HCT116 (cell line): ENCODE data around the gene TEX29. TPM values are rescaled to one million over a fixed set of nuclear protein-coding genes. Genes with fewer than 3 reads are reported as not detected.

Source experiments
- ATAC-seq: fragments of 200-7000 bp; cut with Tn5 transposase; 2 replicates; pipeline ENCODE4 v1.9.1; 2020; ENCODE audit warnings: mild to moderate bottlenecking, moderate library complexity
- BruUV-seq: library from RNA; stranded (reverse); fragments of 400-500 nt; replicated peaks from 2 replicates; lab custom pipeline; 2021; lab: Mats Ljungman, UMichigan
- CTCF ChIA-PET: fragments of 300-600 bp; sonication (Branson Sonifier 250); formaldehyde crosslinking; loops from one replicate; lab custom pipeline; 2021; ENCODE audit warnings: antibody characterized with exemption; lab: Charles Lee
- POLR2A ChIA-PET: fragments of 300-600, 350-600 bp; sonication (Branson Sonifier 250); formaldehyde crosslinking; loops from one replicate; lab custom pipeline; 2021; ENCODE audit warnings: antibody characterized with exemption; lab: Charles Lee
- RAD21 ChIA-PET, 2 experiments: fragments of 300-600 bp; sonication (Branson Sonifier 250); formaldehyde crosslinking; loops; one replicate each; lab custom pipeline; 2023; ENCODE audit warnings: low total read pairs in 2 of 2; ENCODE audit not compliant: uncharacterized antibody in 2 of 2, unreplicated experiment in 2 of 2, low non-redundant PET in 1 of 2; lab: Charles Lee
- DNase-seq: peaks from one replicate; pipeline ENCODE4 v3.0.0-alpha.2; 2010; ENCODE audit warnings: low read depth, low spot score
- H2AFZ ChIP-seq: fragments of 200-600 bp; shearing (Covaris generic), sonication (generic); 2 replicates; pipeline ENCODE4 v1.6.1; 2017; ENCODE audit warnings: low read depth, mixed run types, mixed read lengths, antibody characterized with exemption, low read length; ENCODE audit not compliant: poor library complexity, severe bottlenecking
- H3K27ac ChIP-seq: 2 replicates; pipeline ENCODE4 v1.5.1; 2012; ENCODE audit warnings: low read depth, low read length
- H3K27me3 ChIP-seq: fragments of 200-600 bp; sonication (generic); 2 replicates; pipeline ENCODE4 v1.6.1; 2016; ENCODE audit warnings: mixed run types, low read length, mixed read lengths; ENCODE audit not compliant: insufficient read depth
- H3K36me3 ChIP-seq, 2 experiments: fragments of 200-500 bp in 1 of 2; fragments of 200-600 bp in 1 of 2; sonication (Bioruptor generic) in 1 of 2; sonication (generic) in 1 of 2; 2 replicates each; pipeline versions ENCODE4 v1.5.1 to v1.6.1; 2014 to 2016; ENCODE audit warnings: low read length in 2 of 2, inconsistent platforms in 1 of 2, mixed read lengths in 1 of 2, mixed run types in 1 of 2; ENCODE audit not compliant: insufficient read depth in 2 of 2, control insufficient read depth in 1 of 2
- H3K4me1 ChIP-seq, 2 experiments: fragments of 200-600 bp in 1 of 2; sonication (generic) in 1 of 2; 2 replicates each; pipeline versions ENCODE4 v1.5.1 to v1.6.1; 2012 to 2017; ENCODE audit warnings: low read length in 2 of 2, inconsistent platforms in 1 of 2, mild to moderate bottlenecking in 1 of 2, mixed read lengths in 1 of 2, mixed run types in 1 of 2, moderate library complexity in 1 of 2; ENCODE audit not compliant: insufficient read depth in 2 of 2, control insufficient read depth in 1 of 2
- H3K4me2 ChIP-seq: fragments of 200-600 bp; sonication (generic); 2 replicates; pipeline ENCODE4 v1.6.1; 2017; ENCODE audit warnings: mixed run types, low read length, mixed read lengths
- H3K4me3 ChIP-seq, 2 experiments: fragments of 200-600 bp in 1 of 2; sonication (generic) in 1 of 2; replicated peaks in 1 of 2; 2 replicates each; pipeline ENCODE4 v1.5.1; 2011 to 2016; ENCODE audit warnings: low read length in 2 of 2, control low read depth in 1 of 2, low read depth in 1 of 2, mild to moderate bottlenecking in 1 of 2, mixed read lengths in 1 of 2, mixed run types in 1 of 2
- H3K79me2 ChIP-seq: fragments of 200-600 bp; sonication (generic); 2 replicates; pipeline ENCODE4 v1.6.1; 2017; ENCODE audit warnings: mild to moderate bottlenecking, mixed run types, low read length, moderate library complexity, mixed read lengths; ENCODE audit not compliant: insufficient read depth
- H3K9ac ChIP-seq: fragments of 200-600 bp; sonication (generic); 2 replicates; pipeline ENCODE4 v1.6.1; 2016; ENCODE audit warnings: low read length, mixed read lengths
- H3K9me2 ChIP-seq: fragments of 200-600 bp; sonication (generic), shearing (Covaris generic); 2 replicates; pipeline ENCODE4 v1.6.1; 2017; ENCODE audit warnings: mixed run types, mild to moderate bottlenecking, moderate library complexity; ENCODE audit not compliant: insufficient read depth
- H3K9me3 ChIP-seq, 2 experiments: fragments of 200-500 bp in 1 of 2; fragments of 200-600 bp in 1 of 2; sonication (Bioruptor generic) in 1 of 2; sonication (generic) in 1 of 2; 2 replicates each; pipeline ENCODE4 v1.6.1; 2014 to 2017; ENCODE audit warnings: low read length in 2 of 2, mixed read lengths in 2 of 2, inconsistent platforms in 1 of 2, low read depth in 1 of 2, mild to moderate bottlenecking in 1 of 2, mixed run types in 1 of 2, moderate library complexity in 1 of 2; ENCODE audit not compliant: control insufficient read depth in 1 of 2, insufficient read depth in 1 of 2
- H4K20me1 ChIP-seq: fragments of 200-600 bp; sonication (generic), shearing (Covaris generic); 2 replicates; pipeline ENCODE4 v1.6.1; 2017; ENCODE audit warnings: mixed run types, mild to moderate bottlenecking, moderate library complexity; ENCODE audit not compliant: insufficient read depth
- CBX3 ChIP-seq: IDR thresholded peaks from 2 replicates; pipeline ENCODE4 v1.6.1; 2012; ENCODE audit warnings: low read depth
- CEBPB ChIP-seq: IDR thresholded peaks from 2 replicates; pipeline ENCODE4 v1.6.1; 2012; ENCODE audit warnings: low read depth
- ELF1 ChIP-seq: IDR thresholded peaks from 2 replicates; pipeline ENCODE4 v1.6.1; 2012; ENCODE audit warnings: low read depth, borderline replicate concordance
- EZH2 ChIP-seq: fragments of 200-600 bp; sonication (generic); IDR thresholded peaks from 2 replicates; pipeline ENCODE4 v1.6.1; 2017; ENCODE audit warnings: antibody characterized with exemption, mixed run types
- EZH2phosphoT487 ChIP-seq: fragments of 200-600 bp; IDR thresholded peaks from 2 replicates; pipeline ENCODE4 v1.6.1; 2018; ENCODE audit warnings: antibody characterized with exemption, borderline replicate concordance
- FOSL1 ChIP-seq: IDR thresholded peaks from 2 replicates; pipeline ENCODE4 v1.6.1; 2012; ENCODE audit warnings: low read depth
- JUND ChIP-seq: IDR thresholded peaks from 2 replicates; pipeline ENCODE4 v1.6.1; 2012
- POLR2AphosphoS5 ChIP-seq: IDR thresholded peaks from 2 replicates; pipeline ENCODE4 v1.6.1; 2011; ENCODE audit warnings: mild to moderate bottlenecking, low read depth, low read length, moderate library complexity
- RAD21 ChIP-seq: IDR thresholded peaks from 2 replicates; pipeline ENCODE4 v1.6.1; 2012; ENCODE audit warnings: low read depth, mild to moderate bottlenecking
- SIN3A ChIP-seq: IDR thresholded peaks from 2 replicates; pipeline ENCODE4 v1.6.1; 2012; ENCODE audit warnings: low read depth
- SP1 ChIP-seq: IDR thresholded peaks from 2 replicates; pipeline ENCODE4 v1.6.1; 2012; ENCODE audit warnings: low read depth
- SRF ChIP-seq: IDR thresholded peaks from 2 replicates; pipeline ENCODE4 v1.6.1; 2012; ENCODE audit warnings: low read depth
- YY1 ChIP-seq: IDR thresholded peaks from 2 replicates; pipeline ENCODE4 v1.6.1; 2011; ENCODE audit warnings: low read length, low read depth, moderate library complexity, mild to moderate bottlenecking; ENCODE audit not compliant: insufficient replicate concordance; ENCODE audit errors: extremely low read depth
- ZFX ChIP-seq: fragments of 450-650 bp; IDR thresholded peaks from 2 replicates; pipeline ENCODE4 v1.6.1; 2017
- ZNF274 ChIP-seq: fragments of 200-500 bp; sonication (Bioruptor generic); IDR thresholded peaks from 2 replicates; pipeline ENCODE4 v1.6.1; 2014; ENCODE audit warnings: mild to moderate bottlenecking, low read depth, low read length, inconsistent platforms
- intact Hi-C: fragments of 100-400 bp; cut with micrococcal nuclease; formaldehyde crosslinking; loops from 2 replicates; pipeline ENCODE4 v1.10.0; 2022
- total RNA-seq: library from RNA; stranded (reverse); gene quantifications from one replicate; pipeline ENCODE4 v1.2.1, GENCODE V29; 2021; ENCODE audit not compliant: unreplicated experiment
- TF ChIP-seq, protein P1 (sequence below): IDR thresholded peaks from 2 replicates; pipeline ENCODE4 v1.6.1; 2012
- TF ChIP-seq, protein P2 (sequence below): IDR thresholded peaks from 2 replicates; pipeline ENCODE4 v1.6.1; 2012; ENCODE audit warnings: low read depth
- TF ChIP-seq, protein P3 (sequence below): IDR thresholded peaks from 2 replicates; pipeline ENCODE4 v1.6.1; 2012
- TF ChIP-seq, protein P4 (sequence below): IDR thresholded peaks from 2 replicates; pipeline ENCODE4 v1.6.1; 2011; ENCODE audit warnings: mild to moderate bottlenecking, low read length, moderate library complexity; ENCODE audit not compliant: insufficient replicate concordance; ENCODE audit errors: extremely low read depth

Gene TEX29
- total RNA-seq, 1 experiment from 2014 or later = not detected

DNA sequence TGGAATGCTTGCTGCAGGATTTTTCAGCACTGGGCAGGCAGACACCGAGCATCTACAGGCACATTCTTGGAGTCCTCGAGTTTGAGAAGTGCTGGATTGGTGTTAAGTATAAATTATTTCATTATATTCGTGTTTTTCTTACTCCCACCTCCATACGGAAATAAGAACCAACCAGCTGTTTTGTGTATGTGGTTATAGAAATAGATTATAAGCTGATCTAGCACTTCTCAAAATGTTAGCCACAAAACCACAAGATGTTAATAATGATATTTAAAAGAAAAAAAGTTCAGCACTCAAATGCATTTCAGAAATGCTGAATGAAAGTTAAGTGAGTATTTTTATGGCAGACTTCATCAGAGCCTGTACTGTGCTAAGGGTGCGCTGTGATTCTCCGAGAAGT is 24.0 kb upstream of the TEX29 start:
- ChIA-PET RAD21 (no interaction called here), CTCF (no interaction called here), POLR2A (no interaction called here)
- ATAC-seq = no peak
- H3K4me2 ChIP-seq = no peak overlapping the region
- H3K4me3 ChIP-seq = no peak overlapping the region
- H3K4me1 ChIP-seq = no peaks in the 10 kb centered on the region
- H2AFZ ChIP-seq = no peak overlapping the region
- no peaks in the 10 kb centered on the region for H3K79me2 ChIP-seq
- no peaks in the 10 kb centered on the region for H3K9me3 ChIP-seq
- intact Hi-C loops = no loop called here
- TF ChIP-seq YY1 (no peak), ELF1 (no peak), SRF (no peak), CBX3 (no peak), FOSL1 (no peak), ZNF274 (no peak), CEBPB (no peak), ZFX (no peak), JUND (no peak), RAD21 (no peak), POLR2AphosphoS5 (no peak), SP1 (no peak), EZH2 (no peak), EZH2phosphoT487 (no peak), SIN3A (no peak)
- TF ChIP-seq, protein P1, sequence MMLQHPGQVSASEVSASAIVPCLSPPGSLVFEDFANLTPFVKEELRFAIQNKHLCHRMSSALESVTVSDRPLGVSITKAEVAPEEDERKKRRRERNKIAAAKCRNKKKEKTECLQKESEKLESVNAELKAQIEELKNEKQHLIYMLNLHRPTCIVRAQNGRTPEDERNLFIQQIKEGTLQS = no peak
- TF ChIP-seq, protein P2, sequence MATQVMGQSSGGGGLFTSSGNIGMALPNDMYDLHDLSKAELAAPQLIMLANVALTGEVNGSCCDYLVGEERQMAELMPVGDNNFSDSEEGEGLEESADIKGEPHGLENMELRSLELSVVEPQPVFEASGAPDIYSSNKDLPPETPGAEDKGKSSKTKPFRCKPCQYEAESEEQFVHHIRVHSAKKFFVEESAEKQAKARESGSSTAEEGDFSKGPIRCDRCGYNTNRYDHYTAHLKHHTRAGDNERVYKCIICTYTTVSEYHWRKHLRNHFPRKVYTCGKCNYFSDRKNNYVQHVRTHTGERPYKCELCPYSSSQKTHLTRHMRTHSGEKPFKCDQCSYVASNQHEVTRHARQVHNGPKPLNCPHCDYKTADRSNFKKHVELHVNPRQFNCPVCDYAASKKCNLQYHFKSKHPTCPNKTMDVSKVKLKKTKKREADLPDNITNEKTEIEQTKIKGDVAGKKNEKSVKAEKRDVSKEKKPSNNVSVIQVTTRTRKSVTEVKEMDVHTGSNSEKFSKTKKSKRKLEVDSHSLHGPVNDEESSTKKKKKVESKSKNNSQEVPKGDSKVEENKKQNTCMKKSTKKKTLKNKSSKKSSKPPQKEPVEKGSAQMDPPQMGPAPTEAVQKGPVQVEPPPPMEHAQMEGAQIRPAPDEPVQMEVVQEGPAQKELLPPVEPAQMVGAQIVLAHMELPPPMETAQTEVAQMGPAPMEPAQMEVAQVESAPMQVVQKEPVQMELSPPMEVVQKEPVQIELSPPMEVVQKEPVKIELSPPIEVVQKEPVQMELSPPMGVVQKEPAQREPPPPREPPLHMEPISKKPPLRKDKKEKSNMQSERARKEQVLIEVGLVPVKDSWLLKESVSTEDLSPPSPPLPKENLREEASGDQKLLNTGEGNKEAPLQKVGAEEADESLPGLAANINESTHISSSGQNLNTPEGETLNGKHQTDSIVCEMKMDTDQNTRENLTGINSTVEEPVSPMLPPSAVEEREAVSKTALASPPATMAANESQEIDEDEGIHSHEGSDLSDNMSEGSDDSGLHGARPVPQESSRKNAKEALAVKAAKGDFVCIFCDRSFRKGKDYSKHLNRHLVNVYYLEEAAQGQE = no peak
- TF ChIP-seq, protein P3, sequence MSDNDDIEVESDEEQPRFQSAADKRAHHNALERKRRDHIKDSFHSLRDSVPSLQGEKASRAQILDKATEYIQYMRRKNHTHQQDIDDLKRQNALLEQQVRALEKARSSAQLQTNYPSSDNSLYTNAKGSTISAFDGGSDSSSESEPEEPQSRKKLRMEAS = no peak
- TF ChIP-seq, protein P4, sequence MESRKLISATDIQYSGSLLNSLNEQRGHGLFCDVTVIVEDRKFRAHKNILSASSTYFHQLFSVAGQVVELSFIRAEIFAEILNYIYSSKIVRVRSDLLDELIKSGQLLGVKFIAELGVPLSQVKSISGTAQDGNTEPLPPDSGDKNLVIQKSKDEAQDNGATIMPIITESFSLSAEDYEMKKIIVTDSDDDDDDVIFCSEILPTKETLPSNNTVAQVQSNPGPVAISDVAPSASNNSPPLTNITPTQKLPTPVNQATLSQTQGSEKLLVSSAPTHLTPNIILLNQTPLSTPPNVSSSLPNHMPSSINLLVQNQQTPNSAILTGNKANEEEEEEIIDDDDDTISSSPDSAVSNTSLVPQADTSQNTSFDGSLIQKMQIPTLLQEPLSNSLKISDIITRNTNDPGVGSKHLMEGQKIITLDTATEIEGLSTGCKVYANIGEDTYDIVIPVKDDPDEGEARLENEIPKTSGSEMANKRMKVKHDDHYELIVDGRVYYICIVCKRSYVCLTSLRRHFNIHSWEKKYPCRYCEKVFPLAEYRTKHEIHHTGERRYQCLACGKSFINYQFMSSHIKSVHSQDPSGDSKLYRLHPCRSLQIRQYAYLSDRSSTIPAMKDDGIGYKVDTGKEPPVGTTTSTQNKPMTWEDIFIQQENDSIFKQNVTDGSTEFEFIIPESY = no peak
- TF ChIP-seq, all 23 proteins: peak for 0
- Histone ChIP-seq H3K9me2 (no peaks in the 10 kb centered on the region), H3K27me3 (no peaks in the 10 kb centered on the region), H3K27ac (no peak overlapping the region), H3K36me3 (peaks cover 5 to 7% of the 10 kb centered on the region in 2 experiments; a peak in 2 of 4 replicates), H4K20me1 (no peaks in the 10 kb centered on the region), H3K9ac (no peak overlapping the region)
- DNase-seq = no peak
- BruUV-seq = no TSS peak
